GM19468 (cell line): ENCODE results near the gene DISC1.

ENCODE experiments used
- ATAC-seq: cut with Tn5 transposase; IDR thresholded peaks from one replicate; pipeline ENCODE4 v1.9.1; 2021; ENCODE audit warnings: mild to moderate bottlenecking, moderate library complexity, moderate number of reproducible peaks; ENCODE audit not compliant: unreplicated experiment; ENCODE audit errors: extremely low read depth

Gene DISC1

GRCh38 chr1:231918239-231919015, 291.8 kb downstream of the DISC1 start:
- no peak for ATAC-seq

GRCh38 chr1:231919239-231919885, 292.8 kb downstream of the DISC1 start:
- ATAC-seq = no peak

GRCh38 chr1:231919886-231920285, 293.3 kb downstream of the DISC1 start:
- ATAC-seq = no peak

GRCh38 chr1:231921646-231922345, 295.2 kb downstream of the DISC1 start:
- ATAC-seq = no peak

- no peak for ATAC-seq
These were observed 297.0 kb downstream of the DISC1 start for GRCh38 chr1:231923491-231924041.

- no peak for ATAC-seq
These were observed 297.6 kb downstream of the DISC1 start for GRCh38 chr1:231924180-231924579.

GRCh38 chr1:231925864-231926263, 299.3 kb downstream of the DISC1 start:
- no peak for ATAC-seq

GRCh38 chr1:231926340-231926739, 299.8 kb downstream of the DISC1 start:
- no peak for ATAC-seq

GRCh38 chr1:231926933-231927332, 300.3 kb downstream of the DISC1 start:
- no peak for ATAC-seq

- no peak for ATAC-seq
These were observed 300.8 kb downstream of the DISC1 start for GRCh38 chr1:231927431-231927830.

- no peak for ATAC-seq
These were observed 302.7 kb downstream of the DISC1 start for GRCh38 chr1:231929311-231929710.

GRCh38 chr1:231930257-231930947, 303.8 kb downstream of the DISC1 start:
- no peak for ATAC-seq

GRCh38 chr1:231931146-231931545, 304.6 kb downstream of the DISC1 start:
- no peak for ATAC-seq

- no peak for ATAC-seq
These were observed 305.4 kb downstream of the DISC1 start for GRCh38 chr1:231931846-231932454.

GRCh38 chr1:231933711-231934626, 307.4 kb downstream of the DISC1 start:
- no peak for ATAC-seq

- ATAC-seq = no peak
These were observed 308.2 kb downstream of the DISC1 start for GRCh38 chr1:231934797-231935196.

- no peak for ATAC-seq
These were observed 309.3 kb downstream of the DISC1 start for GRCh38 chr1:231935856-231936255.

GRCh38 chr1:231936983-231937775, 310.6 kb downstream of the DISC1 start:
- no peak for ATAC-seq
